Activated CD8-positive, alpha-beta T cell treated with anti-CD3 and anti-CD28 coated beads, Interleukin-2, amount 10 ng/mL, durations not matched to agents 7 days and 5 days (primary cell): ENCODE data around the gene COL6A5. TPM values are rescaled to one million over a fixed set of nuclear protein-coding genes. Genes with fewer than 3 reads are reported as not detected.

Experiments
- ATAC-seq: fragments of 150-1000 bp; cut with Tn5 transposase; one replicate; pipeline ENCODE4 v1.10.0; 2021; ENCODE audit warnings: moderate library complexity
- CTCF ChIA-PET: fragments of 350-600 bp; sonication (Branson Sonifier 250); formaldehyde crosslinking; loops from one replicate; lab custom pipeline; 2021; ENCODE audit warnings: antibody characterized with exemption; lab: Charles Lee
- POLR2A ChIA-PET: fragments of 350-600 bp; sonication (Branson Sonifier 250); formaldehyde crosslinking; loops from one replicate; lab custom pipeline; 2021; ENCODE audit warnings: antibody characterized with exemption; lab: Charles Lee
- DNase-seq: peaks from one replicate; pipeline ENCODE4 v3.0.0-alpha.2; 2020
- H3K27ac Mint-ChIP-seq: one replicate; pipeline ENCODE4 v1.8.0; 2021; ENCODE audit warnings: mild to moderate bottlenecking, mixed read lengths
- H3K27me3 Mint-ChIP-seq: one replicate; pipeline ENCODE4 v1.8.0; 2021; ENCODE audit warnings: low read depth, mixed read lengths
- H3K36me3 Mint-ChIP-seq: one replicate; pipeline ENCODE4 v1.8.0; 2021; ENCODE audit warnings: low read depth, mixed read lengths
- H3K4me1 Mint-ChIP-seq: one replicate; pipeline ENCODE4 v1.8.0; 2021; ENCODE audit warnings: low read depth, mixed read lengths
- H3K4me3 Mint-ChIP-seq: one replicate; pipeline ENCODE4 v1.8.0; 2021; ENCODE audit warnings: mild to moderate bottlenecking, mixed read lengths
- H3K9me3 Mint-ChIP-seq: one replicate; pipeline ENCODE4 v1.8.0; 2022; ENCODE audit warnings: mixed read lengths; ENCODE audit not compliant: insufficient read depth
- total RNA-seq, 2 experiments: library from RNA; stranded (reverse); gene quantifications; one replicate each; pipeline ENCODE4 v1.2.3, GENCODE V29; 2021

COL6A5 gene, protein sequence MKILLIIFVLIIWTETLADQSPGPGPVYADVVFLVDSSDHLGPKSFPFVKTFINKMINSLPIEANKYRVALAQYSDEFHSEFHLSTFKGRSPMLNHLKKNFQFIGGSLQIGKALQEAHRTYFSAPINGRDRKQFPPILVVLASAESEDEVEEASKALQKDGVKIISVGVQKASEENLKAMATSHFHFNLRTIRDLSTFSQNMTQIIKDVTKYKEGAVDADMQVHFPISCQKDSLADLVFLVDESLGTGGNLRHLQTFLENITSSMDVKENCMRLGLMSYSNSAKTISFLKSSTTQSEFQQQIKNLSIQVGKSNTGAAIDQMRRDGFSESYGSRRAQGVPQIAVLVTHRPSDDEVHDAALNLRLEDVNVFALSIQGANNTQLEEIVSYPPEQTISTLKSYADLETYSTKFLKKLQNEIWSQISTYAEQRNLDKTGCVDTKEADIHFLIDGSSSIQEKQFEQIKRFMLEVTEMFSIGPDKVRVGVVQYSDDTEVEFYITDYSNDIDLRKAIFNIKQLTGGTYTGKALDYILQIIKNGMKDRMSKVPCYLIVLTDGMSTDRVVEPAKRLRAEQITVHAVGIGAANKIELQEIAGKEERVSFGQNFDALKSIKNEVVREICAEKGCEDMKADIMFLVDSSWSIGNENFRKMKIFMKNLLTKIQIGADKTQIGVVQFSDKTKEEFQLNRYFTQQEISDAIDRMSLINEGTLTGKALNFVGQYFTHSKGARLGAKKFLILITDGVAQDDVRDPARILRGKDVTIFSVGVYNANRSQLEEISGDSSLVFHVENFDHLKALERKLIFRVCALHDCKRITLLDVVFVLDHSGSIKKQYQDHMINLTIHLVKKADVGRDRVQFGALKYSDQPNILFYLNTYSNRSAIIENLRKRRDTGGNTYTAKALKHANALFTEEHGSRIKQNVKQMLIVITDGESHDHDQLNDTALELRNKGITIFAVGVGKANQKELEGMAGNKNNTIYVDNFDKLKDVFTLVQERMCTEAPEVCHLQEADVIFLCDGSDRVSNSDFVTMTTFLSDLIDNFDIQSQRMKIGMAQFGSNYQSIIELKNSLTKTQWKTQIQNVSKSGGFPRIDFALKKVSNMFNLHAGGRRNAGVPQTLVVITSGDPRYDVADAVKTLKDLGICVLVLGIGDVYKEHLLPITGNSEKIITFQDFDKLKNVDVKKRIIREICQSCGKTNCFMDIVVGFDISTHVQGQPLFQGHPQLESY (N-terminal part only)
- not detected for total RNA-seq

- ATAC-seq (no peak), DNase-seq (no peak)
- H3K27me3 Mint-ChIP-seq, result peaks cover 28% of the 10 kb centered on the region
- H3K9me3 Mint-ChIP-seq, result no peaks in the 10 kb centered on the region
- POLR2A ChIA-PET, result no interaction called here
- H3K27ac Mint-ChIP-seq, result no peak within 1 kb of the TSS
- no peaks in the 10 kb centered on the region for H3K36me3 Mint-ChIP-seq
- H3K4me1 Mint-ChIP-seq, result no peaks in the 10 kb centered on the region
- H3K4me3 Mint-ChIP-seq, result no peak within 1 kb of the TSS
- CTCF ChIA-PET, result no interaction called here
Measured at GRCh38 chr3:130345487-130346079, at the start of gene COL6A5. TSS of gene COL6A5 (plus strand) at chr3:130345672. CDS start at chr3:130373639, 27,967 bp downstream.

GRCh38 chr3:130299531-130299930 is 45.9 kb upstream of the COL6A5 start:
- no peaks in the 10 kb centered on the region for H3K4me1 Mint-ChIP-seq
- no peaks in the 10 kb centered on the region for H3K9me3 Mint-ChIP-seq
- ChIA-PET POLR2A (no interaction called here), CTCF (no interaction called here)
- ATAC-seq (no peak), DNase-seq (no peak)
- no peak overlapping the region for H3K27ac Mint-ChIP-seq
- no peaks in the 10 kb centered on the region for H3K36me3 Mint-ChIP-seq
- no peaks in the 10 kb centered on the region for H3K27me3 Mint-ChIP-seq
- no peak overlapping the region for H3K4me3 Mint-ChIP-seq

GRCh38 chr3:130300888-130301287 is 44.6 kb upstream of the COL6A5 start:
- POLR2A ChIA-PET, result no interaction called here

GRCh38 chr3:130310109-130310508 is 35.4 kb upstream of the COL6A5 start:
- Mint-ChIP-seq H3K27me3 (peaks cover 6% of the 10 kb centered on the region), H3K36me3 (no peaks in the 10 kb centered on the region), H3K9me3 (no peaks in the 10 kb centered on the region), H3K4me3 (no peak overlapping the region), H3K27ac (no peak overlapping the region), H3K4me1 (no peaks in the 10 kb centered on the region)
- CTCF ChIA-PET, result no interaction called here
- DNase-seq (no peak), ATAC-seq (no peak)
- POLR2A ChIA-PET, result no interaction called here

More at GRCh38 chr3:130300888-130301287, 44.6 kb upstream of the COL6A5 start:
- no peak overlapping the region for H3K27ac Mint-ChIP-seq
- no peaks in the 10 kb centered on the region for H3K36me3 Mint-ChIP-seq
- ATAC-seq, result no peak
- no peaks in the 10 kb centered on the region for H3K27me3 Mint-ChIP-seq
- CTCF ChIA-PET, result no interaction called here
- DNase-seq, result no peak
- H3K4me1 Mint-ChIP-seq, result no peaks in the 10 kb centered on the region
- no peaks in the 10 kb centered on the region for H3K9me3 Mint-ChIP-seq
- no peak overlapping the region for H3K4me3 Mint-ChIP-seq

- no peak overlapping the region for H3K27ac Mint-ChIP-seq
- ATAC-seq, result no peak
- peaks cover 5% of the 10 kb centered on the region for H3K27me3 Mint-ChIP-seq
- H3K9me3 Mint-ChIP-seq, result no peaks in the 10 kb centered on the region
- H3K4me1 Mint-ChIP-seq, result no peaks in the 10 kb centered on the region
- no peak for DNase-seq
- no peak overlapping the region for H3K4me3 Mint-ChIP-seq
- POLR2A ChIA-PET, result no interaction called here
- H3K36me3 Mint-ChIP-seq, result no peaks in the 10 kb centered on the region
- CTCF ChIA-PET, result no interaction called here
Measured at GRCh38 chr3:130312374-130312773, 33.1 kb upstream of the COL6A5 start.

GRCh38 chr3:130316169-130316568 is 29.3 kb upstream of the COL6A5 start:
- POLR2A ChIA-PET, result no interaction called here

GRCh38 chr3:130323503-130323902 is 22.0 kb upstream of the COL6A5 start:
- no peaks in the 10 kb centered on the region for H3K36me3 Mint-ChIP-seq
- H3K4me3 Mint-ChIP-seq, result no peak overlapping the region
- no peak for ATAC-seq
- no peaks in the 10 kb centered on the region for H3K27me3 Mint-ChIP-seq
- ChIA-PET CTCF (no interaction called here), POLR2A (no interaction called here)
- H3K9me3 Mint-ChIP-seq, result no peaks in the 10 kb centered on the region
- DNase-seq, result no peak
- no peak overlapping the region for H3K27ac Mint-ChIP-seq
- H3K4me1 Mint-ChIP-seq, result no peaks in the 10 kb centered on the region

More at GRCh38 chr3:130316169-130316568, 29.3 kb upstream of the COL6A5 start:
- H3K4me1 Mint-ChIP-seq, result no peaks in the 10 kb centered on the region
- DNase-seq (no peak), ATAC-seq (no peak)
- H3K27me3 Mint-ChIP-seq, result no peaks in the 10 kb centered on the region
- H3K9me3 Mint-ChIP-seq, result no peaks in the 10 kb centered on the region
- H3K4me3 Mint-ChIP-seq, result no peak overlapping the region
- no peak overlapping the region for H3K27ac Mint-ChIP-seq
- CTCF ChIA-PET, result no interaction called here
- H3K36me3 Mint-ChIP-seq, result no peaks in the 10 kb centered on the region

- no peaks in the 10 kb centered on the region for H3K4me1 Mint-ChIP-seq
- no peaks in the 10 kb centered on the region for H3K9me3 Mint-ChIP-seq
- no peak for DNase-seq
- H3K4me3 Mint-ChIP-seq, result no peak overlapping the region
- ChIA-PET CTCF (no interaction called here), POLR2A (no interaction called here)
- H3K27ac Mint-ChIP-seq, result no peak overlapping the region
- no peaks in the 10 kb centered on the region for H3K36me3 Mint-ChIP-seq
- no peak for ATAC-seq
- H3K27me3 Mint-ChIP-seq, result peaks cover 15% of the 10 kb centered on the region
Measured at GRCh38 chr3:130340766-130341165, 4.7 kb upstream of the COL6A5 start.

GRCh38 chr3:130341388-130341787 is 4.1 kb upstream of the COL6A5 start:
- peaks cover 17% of the 10 kb centered on the region for H3K27me3 Mint-ChIP-seq
- ATAC-seq (no peak), DNase-seq (no peak)
- CTCF ChIA-PET, result no interaction called here
- POLR2A ChIA-PET, result no interaction called here
- H3K27ac Mint-ChIP-seq, result no peak overlapping the region
- H3K36me3 Mint-ChIP-seq, result no peaks in the 10 kb centered on the region
- no peaks in the 10 kb centered on the region for H3K9me3 Mint-ChIP-seq
- no peaks in the 10 kb centered on the region for H3K4me1 Mint-ChIP-seq
- no peak overlapping the region for H3K4me3 Mint-ChIP-seq

DNA sequence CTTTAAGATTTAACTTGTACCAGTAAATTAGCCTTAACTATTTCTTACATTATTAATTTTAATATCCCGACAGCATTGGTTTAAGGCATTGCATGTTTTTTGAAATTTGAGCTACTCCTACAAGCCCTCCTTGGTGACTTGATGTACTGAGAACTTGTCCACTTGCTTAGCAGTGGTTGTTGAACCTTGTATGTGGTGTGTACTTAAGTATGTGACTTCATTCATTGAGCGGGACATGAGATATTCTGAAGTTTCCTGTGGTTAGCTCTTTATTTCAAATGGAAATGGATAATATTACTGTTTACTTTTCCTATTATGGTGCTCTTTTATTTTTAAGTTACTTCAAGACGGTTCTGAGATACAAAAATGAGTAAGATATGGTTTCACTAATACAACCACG is 3.6 kb upstream of the COL6A5 start:
- no peaks in the 10 kb centered on the region for H3K9me3 Mint-ChIP-seq
- H3K4me1 Mint-ChIP-seq, result no peaks in the 10 kb centered on the region
- CTCF ChIA-PET, result no interaction called here
- DNase-seq, result no peak
- H3K27me3 Mint-ChIP-seq, result peaks cover 22% of the 10 kb centered on the region
- H3K4me3 Mint-ChIP-seq, result no peak overlapping the region
- POLR2A ChIA-PET, result no interaction called here
- no peaks in the 10 kb centered on the region for H3K36me3 Mint-ChIP-seq
- H3K27ac Mint-ChIP-seq, result no peak overlapping the region
- no peak for ATAC-seq

DNA sequence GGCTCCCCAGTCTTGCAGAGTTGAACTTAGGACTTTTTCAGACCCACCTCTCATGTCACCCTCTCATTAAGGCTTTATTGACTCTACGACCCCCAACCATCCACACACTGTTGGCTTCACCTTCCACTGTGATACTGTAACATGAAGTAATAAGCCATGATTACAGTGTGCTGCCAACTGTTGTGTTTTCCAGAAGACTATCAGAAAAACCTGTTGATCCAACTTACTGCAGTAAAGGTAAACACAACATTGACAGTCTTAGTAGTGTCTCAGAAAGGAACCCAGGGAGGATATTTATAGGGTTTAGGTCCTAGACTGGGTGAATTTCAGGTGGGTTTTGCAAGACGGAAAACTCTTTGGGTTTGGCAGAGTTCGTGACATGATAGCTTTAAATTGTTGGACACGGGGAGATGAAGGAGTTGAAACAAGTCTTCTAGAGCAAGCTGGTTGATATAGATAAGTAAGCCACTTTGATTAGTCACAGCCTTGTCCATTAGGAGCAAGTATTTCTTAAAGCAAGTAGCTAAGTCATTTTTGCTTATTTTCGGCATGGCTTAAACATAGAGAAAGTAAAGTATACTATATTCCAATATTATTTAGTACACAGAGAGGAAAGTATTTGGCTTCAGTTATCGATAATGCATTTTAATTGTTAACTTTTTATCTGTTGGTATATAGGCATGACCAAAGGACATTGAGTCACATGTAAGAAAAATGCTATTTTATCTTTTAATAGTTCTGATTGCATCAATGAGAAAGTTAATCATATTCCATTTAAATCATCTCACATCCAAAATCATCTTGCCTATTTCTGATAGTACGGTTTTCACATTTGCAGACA is 2.4 kb upstream of the COL6A5 start:
- DNase-seq (no peak), ATAC-seq (no peak)
- Mint-ChIP-seq H3K27me3 (peaks cover 24% of the 10 kb centered on the region), H3K9me3 (no peaks in the 10 kb centered on the region), H3K36me3 (no peaks in the 10 kb centered on the region), H3K27ac (no peak overlapping the region), H3K4me3 (no peak overlapping the region), H3K4me1 (no peaks in the 10 kb centered on the region)
- POLR2A ChIA-PET, result no interaction called here
- CTCF ChIA-PET, result interaction anchor here (0.6 kb wide), 1 partner anchor 177 kb away, joined by 3 read pairs; no protein-coding TSS in a partner anchor
